NCI-H2196 (cell line): Measurements from ENCODE around the gene BLID.

ENCODE experiments used
- DNase-seq: peaks from one replicate; lab custom pipeline; 2025; ENCODE audit not compliant: unreplicated experiment; lab: John Stamatoyannopoulos, UW

BLID gene

DNA sequence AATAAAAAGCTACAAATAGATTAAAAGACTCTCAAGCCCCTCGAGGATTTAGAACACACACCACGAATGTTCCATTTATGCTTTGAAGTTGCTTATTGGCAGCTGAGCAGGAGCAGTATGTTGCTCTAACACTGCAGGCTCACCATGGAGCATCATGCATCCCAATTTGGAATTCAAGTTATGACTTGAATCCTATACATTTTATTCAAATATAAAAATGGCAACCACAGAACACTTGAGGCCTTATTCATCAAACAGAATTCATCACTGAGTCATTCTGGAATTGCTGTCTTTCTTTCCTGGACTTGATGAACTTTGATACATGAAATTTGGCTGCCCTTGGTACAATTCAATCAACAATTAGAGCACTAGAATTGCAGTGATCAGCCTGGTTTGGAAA is 24.5 kb upstream of the BLID start:
- DNase-seq, result no peak

DNA sequence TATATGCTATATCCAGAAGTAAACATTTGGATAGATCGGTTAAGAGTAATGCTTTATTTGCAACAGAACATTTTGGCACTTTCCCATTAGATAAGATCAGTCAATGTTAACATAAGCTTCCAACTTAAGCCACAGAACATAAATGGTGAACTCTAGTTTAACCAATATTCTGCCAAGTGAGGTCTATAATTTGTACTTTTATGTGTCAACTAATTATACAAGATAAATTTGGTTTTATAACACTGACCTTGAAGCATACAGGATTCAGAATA is 23.5 kb upstream of the BLID start:
- DNase-seq, result no peak

DNA sequence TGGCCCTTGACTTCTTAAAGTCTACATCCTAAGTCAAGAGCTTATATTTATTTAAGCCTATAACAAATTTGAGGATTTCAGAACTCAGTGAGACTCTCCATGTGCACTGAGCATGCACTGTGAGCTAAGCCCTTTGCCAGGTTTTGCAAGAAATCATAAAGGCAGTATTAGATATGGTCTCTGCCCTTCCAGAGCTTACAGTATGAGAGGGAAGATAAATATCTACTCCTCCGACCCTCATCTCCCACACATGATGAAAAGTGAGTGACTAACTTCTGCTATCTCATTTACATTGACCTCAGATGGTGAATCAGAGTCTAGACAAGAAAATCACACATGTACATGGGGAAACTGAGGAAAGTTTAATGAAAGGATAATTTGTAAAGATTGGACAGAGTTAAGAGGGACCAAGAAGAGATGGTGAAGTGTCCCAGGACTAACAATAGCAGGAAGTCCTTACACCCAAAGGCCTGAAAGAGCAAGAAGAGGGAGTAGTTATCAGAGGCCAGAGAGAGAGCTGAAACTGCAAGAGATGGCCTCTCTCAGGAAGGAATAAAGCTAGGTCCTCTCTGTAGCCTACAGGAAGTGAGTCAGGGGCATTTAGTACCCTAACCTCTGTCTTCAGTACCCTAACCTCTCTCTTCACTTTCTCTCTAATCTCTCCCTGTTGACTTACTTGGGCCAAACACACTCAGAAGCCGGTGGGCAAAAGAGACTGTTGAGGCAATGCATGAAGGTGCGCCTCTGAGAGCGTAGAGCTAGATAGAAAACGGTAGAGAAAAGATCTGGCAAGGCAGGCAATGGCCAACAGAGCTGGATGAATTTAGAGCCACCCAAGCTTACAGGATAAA is 23.0 kb upstream of the BLID start:
- DNase-seq, result no peak

DNA sequence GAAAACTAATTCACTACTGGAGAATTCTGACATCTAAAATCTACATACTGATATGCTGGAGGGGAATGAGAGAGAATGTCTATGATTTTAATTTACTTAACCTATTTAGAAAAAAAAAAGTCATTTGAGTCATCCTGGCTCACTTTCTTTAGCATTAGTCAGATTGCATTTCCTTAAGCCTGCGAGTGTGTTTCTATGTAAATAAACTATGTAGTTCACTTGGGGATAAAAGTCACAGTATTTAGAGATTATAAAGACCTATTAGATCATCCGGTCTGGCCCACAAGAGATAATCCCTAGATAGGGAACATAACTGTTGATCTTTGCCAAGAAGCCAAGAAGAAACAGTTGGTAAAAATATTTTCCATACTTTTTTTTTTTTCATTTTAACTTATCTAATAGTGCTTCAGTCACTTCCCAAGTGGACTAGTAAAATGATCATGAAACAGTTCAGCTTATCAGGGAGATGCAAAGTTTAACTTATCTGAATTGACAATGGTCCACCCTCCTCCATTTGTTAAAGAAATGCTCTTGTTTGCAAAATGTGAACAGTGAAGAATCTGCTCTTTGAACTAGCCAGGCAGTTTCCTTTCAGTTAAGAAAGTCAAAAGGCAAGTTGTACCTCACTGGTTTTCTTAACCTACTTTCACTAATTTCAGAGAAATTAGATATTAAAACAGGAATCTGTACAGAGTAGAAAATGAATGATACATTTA is 21.2 kb upstream of the BLID start:
- DNase-seq, result no peak

DNA sequence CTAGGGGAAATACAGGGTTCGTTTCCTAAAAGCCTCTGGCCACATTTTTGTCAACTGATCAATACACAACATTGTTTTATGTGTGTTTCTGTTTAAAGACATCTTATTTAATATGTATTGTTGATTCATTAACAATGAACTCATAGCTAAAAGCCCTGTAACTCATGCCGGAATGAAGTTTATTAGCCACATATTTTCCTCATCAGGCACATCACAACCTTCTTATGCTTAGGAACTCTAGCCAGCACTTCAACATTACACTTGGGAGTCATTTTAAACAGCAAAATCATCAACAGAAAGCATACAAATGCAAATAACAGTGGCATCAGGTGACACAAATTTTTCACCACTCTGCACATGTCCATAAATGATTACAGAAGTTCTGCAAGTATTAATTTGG is 15.1 kb upstream of the BLID start:
- DNase-seq, result no peak

DNA sequence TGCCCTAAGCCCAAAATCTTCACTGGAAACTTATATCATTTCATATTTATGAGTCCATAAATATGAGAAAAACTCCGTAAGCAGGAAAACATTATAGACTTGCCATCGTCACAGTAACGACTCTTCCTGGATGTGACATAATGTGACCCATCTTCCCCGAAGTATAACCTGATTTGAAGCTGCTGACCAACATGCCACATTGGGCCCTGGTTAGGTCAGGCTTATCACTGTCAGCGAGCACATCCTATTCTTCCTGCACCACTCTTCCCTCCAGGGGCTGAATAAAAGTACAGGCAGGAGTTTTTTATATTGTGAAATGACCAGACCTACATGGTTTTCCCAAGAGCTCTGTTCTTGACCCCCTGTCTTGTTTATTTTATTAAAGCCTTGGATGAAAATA is 12.1 kb upstream of the BLID start:
- no peak for DNase-seq

DNA sequence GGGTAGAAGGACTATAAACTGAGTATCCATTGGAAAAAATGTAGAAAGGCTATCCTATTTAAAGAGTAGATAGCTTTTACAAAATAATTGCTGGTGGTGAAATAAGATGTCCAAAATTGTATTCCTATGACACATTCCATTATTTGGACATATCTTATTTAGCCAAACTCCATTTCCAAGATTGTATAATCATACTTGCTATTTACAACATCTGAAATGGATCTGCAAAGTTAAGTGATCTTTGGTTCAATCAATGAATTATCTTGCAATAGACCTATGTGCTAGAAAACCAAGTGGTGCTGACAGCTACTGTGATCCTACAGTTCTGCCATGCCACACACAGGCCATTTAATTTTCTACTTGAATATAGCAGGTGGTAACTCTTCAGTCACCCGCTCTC is 11.0 kb upstream of the BLID start:
- DNase-seq, result no peak

DNA sequence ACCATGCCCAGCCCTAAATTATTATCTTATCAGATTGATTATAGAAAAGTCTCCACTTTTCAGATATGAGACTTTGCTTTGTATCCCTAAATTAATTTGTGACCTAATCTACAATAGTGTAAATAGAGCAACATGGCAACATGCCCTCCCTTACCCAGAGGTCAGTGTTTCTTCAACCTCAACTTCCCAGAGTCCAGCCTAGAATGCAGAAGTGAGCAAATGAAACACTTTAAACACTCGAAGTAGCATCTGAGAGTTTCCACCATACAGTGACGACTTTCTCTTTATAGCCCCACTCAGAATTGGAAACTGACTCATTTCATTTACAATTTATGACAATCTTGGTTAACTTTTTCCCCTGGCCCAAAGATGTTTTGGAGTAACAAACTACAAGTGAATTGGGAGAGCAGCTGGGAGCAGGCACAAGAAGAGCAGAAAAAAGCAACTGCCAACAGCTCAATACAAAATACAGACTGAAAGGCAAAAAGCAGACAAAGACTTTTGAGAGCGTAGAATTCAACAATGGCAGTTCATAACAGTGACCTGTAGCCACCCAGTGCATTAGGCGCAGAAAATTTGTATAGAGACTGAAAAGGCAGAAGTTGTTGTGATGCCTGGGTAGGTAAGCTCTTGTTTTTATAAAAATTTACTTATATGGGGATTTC is 10.1 kb upstream of the BLID start:
- DNase-seq, result no peak

DNA sequence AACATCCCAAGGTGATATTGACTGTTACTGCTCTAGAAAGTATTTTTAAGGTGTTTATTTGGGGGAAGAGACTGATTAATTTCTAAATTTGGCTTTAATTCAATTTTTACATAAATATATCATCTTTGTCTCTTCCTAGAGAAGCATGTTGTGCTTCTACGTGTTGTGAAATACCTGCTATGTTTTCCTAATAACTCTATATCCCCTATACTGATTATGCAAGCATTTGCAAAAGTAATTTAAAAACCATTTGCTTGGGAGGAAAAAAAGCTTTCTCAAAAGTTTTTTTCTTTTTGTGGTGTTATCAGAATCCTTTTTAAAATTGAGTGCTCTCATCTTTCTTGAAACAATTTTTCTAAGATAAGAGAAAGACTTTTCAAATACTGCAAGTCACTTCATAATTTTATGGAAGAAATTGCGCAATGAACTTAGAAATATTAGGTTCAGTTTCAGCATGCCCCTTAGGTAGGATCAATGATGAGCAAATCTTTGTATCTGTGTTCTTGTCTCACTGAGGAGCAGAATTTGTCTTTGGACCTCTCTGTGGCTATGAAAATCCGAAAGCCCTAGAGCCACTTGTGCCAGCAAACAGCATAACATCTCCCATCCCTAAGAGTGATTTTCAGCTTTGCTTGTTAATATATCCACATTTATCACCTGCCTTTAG is 7.4 kb upstream of the BLID start:
- DNase-seq, result no peak

DNA sequence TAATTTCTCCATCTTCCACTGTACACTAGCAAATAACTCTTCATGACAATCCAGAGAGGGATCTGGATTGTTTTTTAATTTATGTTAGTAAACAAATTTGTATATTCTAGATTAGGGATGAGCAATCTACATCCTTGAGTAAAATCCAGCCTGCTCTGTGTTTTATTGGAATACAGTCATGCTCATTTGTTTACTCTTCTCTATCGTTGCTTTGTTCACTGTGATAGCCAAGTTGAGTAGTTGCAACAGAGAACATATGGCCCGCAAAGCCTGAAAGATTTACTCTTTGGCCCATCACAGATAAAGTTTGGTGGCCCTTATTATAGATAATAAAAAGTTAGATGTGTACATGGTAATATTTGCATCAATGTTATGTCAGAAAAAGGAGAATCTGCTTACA is 6.2 kb upstream of the BLID start:
- no peak for DNase-seq

DNA sequence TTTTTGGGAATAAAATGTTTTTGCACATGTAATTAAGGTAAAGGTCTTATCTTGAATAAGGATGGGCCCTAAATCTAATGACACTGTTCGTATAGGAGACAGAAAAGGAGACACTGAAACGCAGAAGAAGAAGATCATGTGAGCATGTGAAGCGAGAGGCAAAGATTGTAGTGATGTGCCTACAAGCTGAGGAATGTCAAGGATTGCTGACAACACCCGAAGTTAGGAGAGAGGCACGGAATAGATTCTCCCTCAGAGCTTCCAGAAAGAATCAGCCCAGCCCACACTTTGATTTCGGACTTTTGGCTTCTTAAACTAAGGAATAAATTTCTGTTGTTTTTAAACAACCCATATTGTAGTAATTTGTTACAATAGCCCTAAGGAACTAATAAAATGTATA is 4.1 kb upstream of the BLID start:
- DNase-seq, result no peak

DNA sequence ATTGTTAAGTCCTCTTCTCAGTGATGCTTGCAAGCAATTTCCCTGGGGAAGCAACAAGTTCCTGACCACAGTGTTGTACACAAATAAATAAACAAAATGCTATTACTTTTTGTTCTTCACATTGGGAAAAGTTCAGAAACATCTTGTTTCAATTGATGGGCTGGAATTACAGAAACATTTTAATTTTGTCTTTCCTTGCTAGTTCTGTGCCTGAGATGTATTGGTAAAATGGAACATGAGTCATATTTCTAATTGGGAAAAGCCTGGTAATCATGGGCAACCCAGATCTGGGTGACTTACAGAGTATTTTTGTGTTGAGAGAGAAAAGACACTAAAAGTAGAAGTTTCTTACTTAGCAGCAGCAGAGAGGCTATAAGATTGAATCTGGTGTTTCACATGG is 576 bp upstream of the BLID start:
- DNase-seq, result no peak

DNA sequence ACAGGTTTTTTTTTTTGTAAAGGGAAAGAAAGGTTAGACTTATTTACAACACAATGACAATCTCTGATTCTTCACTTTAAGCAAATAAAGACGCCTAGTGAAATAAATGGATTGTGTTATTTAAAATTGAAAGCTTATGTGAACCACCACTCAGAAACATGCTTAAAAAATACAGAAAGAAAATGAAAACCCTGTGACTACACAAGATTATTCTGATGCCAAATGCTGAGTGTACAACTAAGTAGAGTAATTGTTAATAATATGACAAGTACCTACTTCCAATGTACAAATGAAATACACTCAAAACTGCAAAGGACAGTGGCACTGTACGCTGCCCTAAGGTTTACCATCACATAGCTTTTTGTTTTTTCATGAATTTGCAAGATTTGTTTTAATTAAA is 1.0 kb downstream of the BLID start:
- no peak for DNase-seq

DNA sequence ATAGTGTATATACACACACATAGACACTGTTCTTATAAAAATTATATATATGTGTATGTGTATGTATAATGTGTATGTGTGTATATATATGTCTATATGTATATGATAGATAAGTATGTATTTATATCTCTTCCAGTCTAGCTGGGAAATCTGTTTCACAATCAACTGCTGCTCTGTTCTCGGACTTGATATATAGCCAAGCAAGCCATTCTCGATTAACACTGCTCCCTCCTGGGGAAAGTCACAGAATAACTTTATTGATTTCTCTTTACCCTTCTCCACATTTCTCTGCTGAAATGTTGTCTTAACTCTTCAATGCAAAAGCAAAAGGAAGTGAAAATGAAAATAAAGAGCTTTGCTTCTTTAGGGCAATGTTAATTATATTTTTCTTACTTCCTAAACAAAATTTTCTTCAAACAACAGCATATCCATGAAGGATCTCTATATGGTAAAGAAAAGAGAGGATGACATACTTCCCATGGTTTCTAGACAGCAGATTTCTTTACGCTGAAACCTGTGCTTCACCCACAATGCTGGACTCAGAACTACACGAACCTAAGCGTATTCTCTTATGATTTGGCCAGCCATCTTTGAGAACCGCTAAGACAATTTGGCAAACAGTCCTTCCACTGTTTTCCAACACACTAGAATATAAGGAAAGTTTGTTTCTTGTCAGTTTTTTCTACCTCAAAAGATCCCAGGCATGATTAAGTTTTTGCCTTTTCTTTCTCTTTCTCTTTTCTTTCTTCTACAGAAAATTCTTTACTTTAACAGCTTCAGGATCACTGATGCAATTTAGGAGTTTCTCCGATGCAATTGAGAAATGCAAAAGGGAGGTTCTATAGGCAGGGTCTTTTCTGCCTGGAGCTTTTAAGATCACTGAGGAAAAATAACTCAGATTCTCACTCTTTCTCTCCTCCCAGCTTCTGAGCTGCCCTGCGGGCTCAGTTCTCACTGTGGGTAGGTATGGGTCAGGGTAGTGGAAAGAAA is 1.9 kb downstream of the BLID start:
- no peak for DNase-seq

DNA sequence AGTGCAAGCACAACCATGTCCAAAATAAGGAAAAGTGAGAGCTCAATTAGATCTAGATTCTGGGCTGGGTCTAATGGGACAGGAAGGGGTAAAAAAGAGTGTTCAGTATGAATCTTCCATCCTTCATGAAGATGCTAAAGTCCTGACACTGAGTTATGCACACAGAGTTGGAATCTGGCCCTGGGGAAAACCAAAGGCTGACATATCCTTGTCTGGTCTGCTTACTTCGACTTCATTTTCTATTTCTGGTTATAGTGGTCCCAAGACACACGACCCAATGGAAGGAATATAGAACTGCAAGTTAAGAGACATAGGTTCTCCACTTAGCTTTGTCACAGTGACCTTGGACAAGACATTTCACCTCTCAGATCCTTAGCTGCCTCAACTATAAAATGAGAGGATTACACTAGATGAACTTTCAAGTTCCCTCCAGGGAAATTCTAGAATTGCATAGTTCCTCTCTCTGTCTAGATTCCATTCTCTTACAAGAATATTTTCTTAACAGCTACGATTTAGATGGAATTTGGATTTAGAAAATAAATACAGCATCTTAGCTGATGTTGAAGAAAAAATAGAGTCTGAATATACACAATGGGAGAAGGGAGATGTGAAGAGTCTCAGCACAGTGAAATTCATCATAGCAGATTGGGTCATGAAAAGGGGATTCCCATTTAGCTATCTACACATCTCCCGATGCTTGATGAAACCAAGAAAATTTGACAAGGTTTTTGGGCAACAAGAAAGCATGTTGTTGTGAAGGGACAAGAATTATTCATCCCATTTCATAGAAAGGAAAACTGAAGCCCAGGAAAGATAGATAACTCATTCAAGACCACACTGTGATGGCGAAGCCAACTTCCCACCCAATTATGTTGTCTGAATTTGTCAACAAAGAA is 3.3 kb downstream of the BLID start:
- DNase-seq, result no peak

DNA sequence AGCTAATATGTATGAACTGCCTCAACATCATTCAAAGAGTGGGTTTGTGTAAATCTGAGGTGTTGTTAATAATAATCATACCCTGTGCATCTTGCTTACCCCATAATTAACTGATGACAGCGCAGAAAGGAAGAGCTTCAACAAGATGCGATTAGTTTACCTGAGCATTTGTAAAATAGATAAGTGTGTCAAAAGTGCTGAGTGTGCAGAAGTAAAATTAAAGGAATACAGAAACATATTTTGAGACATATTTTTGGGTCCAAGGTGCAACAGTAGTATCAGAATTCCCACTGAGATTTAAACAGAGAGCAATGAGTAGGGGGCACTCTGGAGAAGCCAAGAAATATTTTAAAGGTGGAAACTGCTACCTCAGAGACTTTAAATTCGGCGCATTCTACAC is 6.1 kb downstream of the BLID start:
- no peak for DNase-seq

DNA sequence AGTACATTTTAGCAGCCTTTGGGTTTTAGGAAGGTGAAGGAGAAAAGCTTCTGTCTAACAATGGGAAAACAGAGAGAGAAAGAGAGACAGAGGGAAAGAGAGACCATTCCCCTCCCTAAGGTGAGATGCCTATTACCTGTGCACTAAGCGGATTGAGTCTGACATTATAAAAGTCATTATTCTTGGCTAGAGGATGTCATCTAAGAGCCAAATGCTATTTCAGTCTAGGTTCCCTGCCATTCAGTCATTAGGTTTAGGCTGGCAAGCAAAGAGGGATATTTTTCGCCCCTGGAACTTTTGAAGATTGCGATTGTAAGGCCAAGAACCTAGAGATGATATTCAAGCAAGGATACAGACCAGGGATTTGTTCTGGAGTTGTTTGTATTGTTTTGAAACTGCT is 7.2 kb downstream of the BLID start:
- DNase-seq, result no peak

DNA sequence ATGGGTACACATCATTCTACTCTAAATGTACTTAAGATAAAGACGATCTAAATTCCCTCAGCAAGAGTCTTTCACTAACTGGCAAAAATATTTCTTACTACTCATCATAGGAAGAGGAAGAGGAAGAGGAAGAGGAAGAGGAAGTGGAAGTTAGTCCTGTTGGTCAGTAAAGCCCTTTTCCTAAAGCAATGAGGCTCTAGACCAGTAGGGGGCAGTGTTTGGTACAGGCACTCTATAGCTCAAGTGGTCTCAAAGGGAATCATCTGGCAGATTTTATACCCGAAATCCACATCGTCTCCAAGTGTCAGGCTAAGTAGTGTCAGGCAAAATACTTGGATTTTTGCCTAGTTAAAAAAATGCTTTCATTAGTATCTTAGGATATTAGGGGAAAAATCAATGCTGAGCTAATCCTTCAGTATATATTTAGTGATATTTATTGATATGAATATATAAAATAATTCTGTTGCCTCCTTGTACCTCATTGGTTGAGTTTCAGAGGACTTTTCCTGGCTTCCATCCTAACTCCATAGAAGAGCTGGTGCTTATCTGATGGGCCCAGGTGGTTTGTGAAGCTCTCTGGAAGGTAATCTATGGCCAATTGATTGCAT is 7.7 kb downstream of the BLID start:
- DNase-seq, result no peak

DNA sequence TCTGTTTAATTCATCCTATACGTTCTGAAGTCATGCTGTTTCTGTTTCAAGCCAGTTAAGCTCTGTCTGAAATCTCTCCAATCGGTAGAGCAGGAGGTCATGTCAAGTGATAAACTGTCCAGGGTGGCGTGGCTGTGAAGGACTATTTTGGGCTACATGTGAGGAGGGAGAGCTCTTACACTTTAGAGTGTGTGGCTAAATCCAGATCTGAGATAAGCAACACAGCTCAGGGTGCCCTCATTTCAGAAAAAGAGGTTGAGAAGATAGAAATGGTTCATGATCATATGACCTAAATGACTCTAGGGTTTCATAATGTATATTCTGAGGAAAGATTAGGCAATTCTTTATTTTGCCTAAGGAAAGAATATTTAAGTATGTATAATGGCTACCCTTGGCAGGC is 8.4 kb downstream of the BLID start:
- DNase-seq, result no peak
